NCI-H1436 treated with DMSO at 0.1 percent for 48 hours (cell line): Measurements from ENCODE around the gene ZGRF1.
"Not testable (repeated sequence)": the region's sequence is repeated elsewhere in the genome, so short reads cannot be mapped to it uniquely, and the experiment has no call there.

ENCODE experiments used
- DNase-seq: peaks from one replicate; lab custom pipeline; 2025; lab: John Stamatoyannopoulos, UW

Gene ZGRF1

GRCh38 chr4:112550728-112551127 lies 86.0 kb downstream of the ZGRF1 start:
- no peak for DNase-seq

DNA sequence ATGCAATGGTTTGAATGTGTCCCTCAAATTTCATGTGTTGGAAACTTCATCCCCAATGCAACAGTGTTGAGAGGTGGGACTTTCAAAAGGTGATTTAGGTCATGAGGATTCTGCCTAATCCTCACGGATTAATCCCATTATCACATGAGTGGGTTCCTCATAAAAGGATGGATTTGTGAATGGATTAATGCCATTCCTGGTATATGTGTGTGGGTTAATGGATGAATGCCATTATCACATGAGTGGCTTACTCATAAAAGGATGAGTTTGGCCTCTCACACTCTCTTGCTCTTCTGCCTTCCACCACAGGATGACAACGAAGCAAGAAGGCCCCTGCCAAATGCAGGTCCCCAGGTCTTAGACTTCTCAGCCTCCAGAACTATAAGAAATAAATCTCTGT lies 90.2 kb downstream of the ZGRF1 start:
- DNase-seq, result no peak

DNA sequence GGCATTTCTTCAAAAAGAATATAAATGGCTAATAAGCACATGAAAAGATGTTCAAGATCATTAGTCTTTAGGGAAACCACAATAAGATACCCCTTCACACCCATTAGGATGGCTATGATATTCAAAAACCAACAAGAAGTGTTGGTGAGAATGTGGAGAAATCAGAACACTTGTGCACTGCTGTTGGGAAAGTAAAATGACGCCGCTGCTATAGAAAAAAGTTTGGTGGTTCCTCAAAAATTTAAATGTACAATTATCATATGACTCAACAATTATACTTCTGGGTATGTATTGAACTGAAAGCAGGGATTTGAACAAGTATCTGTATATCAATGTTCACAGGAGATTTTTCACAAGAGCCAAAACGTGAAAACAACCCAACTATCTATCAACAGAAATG lies 91.4 kb downstream of the ZGRF1 start:
- no peak for DNase-seq

DNA sequence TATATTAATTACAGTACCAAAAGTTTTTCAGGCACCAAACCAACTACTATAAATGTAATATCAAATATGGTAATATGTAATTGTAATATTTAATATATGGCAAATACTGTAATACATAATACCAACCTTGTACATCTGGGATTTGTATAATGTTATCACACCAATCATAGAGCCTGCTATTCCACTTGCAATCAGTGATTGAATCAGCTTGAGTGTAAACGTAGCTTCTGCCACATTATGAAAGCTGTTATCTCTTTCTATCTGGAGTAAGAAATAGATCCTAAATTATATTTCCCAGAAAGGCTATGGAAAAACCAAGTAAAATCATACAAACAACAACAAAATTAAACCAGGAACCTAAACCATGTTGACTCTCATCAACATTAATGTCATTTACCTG lies 96.0 kb downstream of the ZGRF1 start:
- DNase-seq, result no peak

GRCh38 chr4:112536123-112536522 lies 100.6 kb downstream of the ZGRF1 start:
- DNase-seq, result no peak

DNA sequence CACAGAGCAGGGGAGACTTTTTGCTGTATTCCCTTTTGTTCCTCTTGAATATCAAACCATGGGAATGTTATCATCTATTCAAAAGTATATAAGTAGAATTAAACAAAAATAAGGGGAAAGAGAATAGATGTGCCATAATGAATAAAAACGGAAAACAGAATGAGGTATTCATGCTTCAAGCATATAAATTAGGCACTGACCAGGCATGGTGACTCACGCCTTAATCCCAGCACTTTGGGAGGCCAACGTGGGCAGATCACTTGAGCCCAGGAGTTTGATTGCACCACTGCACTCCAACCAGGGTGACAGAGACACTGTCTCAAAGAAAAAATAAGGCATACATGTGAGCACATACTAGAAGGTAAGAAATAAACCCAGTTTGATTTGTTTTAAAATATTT lies 104.4 kb downstream of the ZGRF1 start:
- DNase-seq, result no peak

- no peak for DNase-seq
Observed at GRCh38 chr4:112531146-112531545, 105.6 kb downstream of the ZGRF1 start.

GRCh38 chr4:112526061-112526460 lies 110.6 kb downstream of the ZGRF1 start:
- no peak for DNase-seq

- peak; percentile 41 for DNase-seq
Observed at GRCh38 chr4:112523764-112524505, 112.8 kb downstream of the ZGRF1 start.

DNA sequence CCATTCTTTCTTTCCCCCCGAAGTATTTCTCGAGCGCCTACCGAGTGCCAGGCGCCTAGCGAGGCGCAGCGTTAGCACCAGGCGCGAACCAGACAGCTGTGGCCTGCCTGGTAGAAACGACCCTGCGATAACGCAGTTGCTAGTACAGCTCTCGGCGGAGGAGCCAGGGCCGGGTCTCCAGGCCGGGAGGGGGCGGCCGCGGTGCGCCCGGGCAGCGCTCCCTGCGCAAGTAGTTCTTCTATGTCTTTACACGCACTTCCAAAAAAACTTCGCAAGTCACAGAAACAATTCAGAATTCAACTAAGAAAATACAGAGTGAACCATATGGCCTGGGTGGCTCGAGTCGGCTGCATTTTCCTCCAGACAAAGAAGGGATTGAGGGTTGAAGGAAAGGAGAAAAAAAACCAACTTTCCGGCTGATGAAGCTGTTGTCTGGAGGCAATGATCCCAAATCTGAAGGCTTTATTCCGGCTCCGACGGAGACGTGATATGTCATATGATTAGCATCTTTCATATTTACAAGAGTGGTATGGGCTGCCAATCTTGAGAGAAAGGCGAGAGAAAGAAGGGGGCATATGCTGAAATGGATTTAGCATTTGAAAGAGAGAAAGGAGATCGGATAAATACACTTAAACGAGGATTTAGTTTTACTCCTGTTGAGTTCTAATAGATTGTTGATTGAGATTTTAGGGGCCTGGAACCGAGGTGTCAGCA lies 113.5 kb downstream of the ZGRF1 start:
- no peak for DNase-seq

DNA sequence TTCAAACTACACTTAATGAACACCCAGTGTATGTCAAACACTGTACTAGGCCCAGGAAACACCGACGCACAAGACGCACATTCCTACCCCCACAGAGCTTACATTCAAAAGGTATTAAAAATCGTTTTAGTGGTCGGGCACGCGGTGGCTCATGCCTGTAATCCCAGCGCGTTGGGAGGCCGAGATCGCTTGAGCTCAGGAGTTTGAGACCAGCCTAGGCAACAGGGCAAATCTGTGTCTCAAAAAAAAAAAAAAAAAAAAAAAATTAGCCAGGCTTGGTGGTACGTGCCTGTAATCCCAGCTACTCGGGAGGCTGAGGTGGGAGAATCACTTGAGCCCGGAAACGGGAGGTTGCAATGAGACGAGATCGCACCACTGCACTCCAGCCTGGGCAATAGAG lies 114.3 kb downstream of the ZGRF1 start:
- not testable (repeated sequence) for DNase-seq

- DNase-seq, result no peak
Observed at GRCh38 chr4:112521123-112522023, 115.3 kb downstream of the ZGRF1 start.

GRCh38 chr4:112520598-112521122 lies 116.0 kb downstream of the ZGRF1 start:
- no peak for DNase-seq

DNA sequence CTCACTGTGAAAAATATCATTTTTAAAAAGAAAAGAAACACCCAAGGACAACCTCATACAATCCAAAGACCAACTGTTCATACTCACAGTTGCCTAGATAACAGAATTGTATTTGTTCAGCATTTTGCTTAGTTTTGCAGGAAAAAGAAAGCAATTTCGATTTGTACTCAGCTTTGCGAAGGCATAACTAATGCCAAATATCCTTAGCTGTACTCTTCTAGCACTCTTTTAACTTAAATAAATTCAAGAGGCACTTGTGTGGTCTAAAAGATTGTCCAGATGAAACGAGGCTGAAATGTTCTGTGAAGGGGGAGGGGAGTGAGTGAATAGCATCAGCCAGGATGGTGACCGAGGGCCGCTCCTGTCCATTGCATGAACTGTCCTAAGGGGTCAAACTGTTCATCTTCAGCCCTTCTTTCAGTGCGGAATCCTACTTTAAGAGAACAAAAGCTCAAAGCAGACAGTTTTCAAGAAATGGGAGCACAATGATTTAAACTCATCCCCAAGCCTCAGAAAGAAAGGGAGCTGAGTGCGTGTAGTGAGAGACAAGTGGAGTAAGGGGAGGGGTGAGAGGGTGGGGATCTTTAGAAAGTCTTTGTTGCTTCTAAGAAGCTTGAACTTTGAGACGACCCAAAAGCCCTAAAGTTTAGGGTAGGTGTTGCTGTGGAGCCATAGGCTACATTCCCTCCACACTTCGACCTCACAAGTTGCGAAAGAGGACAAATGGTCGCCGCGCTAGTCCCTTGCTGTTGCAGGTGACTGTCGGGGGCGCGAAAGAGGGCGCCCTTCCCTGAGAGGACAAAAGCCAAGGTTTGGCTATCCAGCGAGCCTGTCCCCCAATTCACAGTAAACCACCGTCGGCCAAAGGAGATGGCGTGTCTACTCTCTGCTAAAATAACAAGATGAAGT lies 116.8 kb downstream of the ZGRF1 start:
- DNase-seq, result no peak

GRCh38 chr4:112518675-112519074 lies 118.0 kb downstream of the ZGRF1 start:
- DNase-seq, result no peak

DNA sequence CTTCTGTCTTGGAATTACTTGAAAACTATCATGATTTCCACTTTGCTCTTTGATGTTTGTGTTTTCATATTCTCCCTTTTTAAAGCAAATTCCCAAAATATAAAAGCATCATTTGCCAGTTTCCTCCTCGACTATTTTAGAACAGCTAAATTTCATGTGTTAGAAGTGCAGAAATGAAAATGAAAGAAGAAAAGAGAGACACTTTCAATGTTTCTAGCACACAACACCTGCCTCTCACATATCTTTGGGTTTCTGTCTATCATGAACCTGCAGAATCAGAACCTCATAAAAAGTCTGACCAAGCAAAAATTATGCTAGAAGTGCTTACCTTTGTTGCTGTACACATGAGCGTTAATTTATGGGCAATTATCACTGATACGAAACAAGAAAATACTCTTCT lies 118.8 kb downstream of the ZGRF1 start:
- no peak for DNase-seq

- no peak for DNase-seq
Observed at GRCh38 chr4:112517067-112517634, 119.6 kb downstream of the ZGRF1 start.

DNA sequence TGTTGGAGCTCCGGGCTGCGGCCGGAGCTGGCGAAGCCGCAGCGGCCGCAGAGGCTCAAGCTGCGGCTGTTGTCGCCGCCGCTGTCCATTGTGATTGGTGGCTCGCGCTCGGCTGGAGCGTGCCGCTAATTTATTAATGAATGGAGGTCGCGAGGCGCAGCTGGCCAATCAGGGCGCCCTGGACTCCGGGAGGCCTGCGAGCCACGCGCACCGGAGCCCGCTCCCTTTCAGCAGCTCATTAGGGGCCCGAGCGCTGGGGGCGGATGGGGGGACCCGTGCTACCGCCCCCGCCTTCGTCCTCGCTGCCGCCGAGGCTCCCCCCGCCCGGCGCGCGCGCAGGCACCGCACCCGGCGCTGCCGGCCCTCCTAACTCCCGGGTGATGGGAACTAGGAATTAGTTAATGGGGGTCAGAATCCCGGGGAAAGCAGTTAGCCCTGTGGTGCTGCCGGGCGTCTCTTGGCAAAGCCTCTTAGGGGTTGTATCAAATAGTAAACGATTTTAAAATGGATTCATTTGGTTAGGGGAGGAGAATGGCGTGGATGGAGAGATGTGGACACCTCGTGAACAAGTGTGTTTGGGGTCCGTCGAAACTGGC lies 120.1 kb downstream of the ZGRF1 start:
- DNase-seq, result no peak

- no peak for DNase-seq
Observed at GRCh38 chr4:112516066-112516470, 120.6 kb downstream of the ZGRF1 start, which contains the start of gene NEUROG2. NEUROG2 (minus strand) TSS chr4:112516180; CDS start chr4:112515475, 705 bp downstream.
